ENCODE measurements around the gene FRMD6.

FRMD6 gene

DNA sequence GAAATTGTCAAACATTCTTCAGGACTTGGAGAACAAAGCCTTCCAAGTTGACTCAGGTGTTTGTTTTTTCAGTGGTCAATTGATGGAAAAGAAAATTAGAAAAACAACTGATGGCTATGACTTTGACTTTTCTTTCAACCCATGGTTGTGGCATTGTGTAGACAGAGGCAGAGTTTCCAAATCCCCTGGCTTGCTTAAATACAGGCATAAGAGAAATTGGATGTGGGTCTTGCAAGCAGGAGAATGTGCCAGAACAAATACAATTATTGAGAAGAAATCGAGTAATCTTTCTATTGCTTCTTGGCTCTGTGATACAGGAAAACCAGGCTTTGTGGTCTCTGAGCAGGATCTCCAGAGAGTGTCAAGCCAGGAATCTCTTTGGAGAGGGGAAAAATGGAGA lies 40.9 kb upstream of the FRMD6 start (continued):
- no peak for TF ChIP-seq BACH2 (CRISPR knock-in tag; IDR thresholded peaks at IDR 0.05; ENCODE audit: borderline replicate concordance)
- TF ChIP-seq ARNTL (CRISPR knock-in tag; IDR thresholded peaks at IDR 0.05; ENCODE audit: borderline replicate concordance, low read depth): no peak
- no peak for TF ChIP-seq ESRRG (CRISPR knock-in tag; IDR thresholded peaks at IDR 0.05)
- TF ChIP-seq, protein P1, sequence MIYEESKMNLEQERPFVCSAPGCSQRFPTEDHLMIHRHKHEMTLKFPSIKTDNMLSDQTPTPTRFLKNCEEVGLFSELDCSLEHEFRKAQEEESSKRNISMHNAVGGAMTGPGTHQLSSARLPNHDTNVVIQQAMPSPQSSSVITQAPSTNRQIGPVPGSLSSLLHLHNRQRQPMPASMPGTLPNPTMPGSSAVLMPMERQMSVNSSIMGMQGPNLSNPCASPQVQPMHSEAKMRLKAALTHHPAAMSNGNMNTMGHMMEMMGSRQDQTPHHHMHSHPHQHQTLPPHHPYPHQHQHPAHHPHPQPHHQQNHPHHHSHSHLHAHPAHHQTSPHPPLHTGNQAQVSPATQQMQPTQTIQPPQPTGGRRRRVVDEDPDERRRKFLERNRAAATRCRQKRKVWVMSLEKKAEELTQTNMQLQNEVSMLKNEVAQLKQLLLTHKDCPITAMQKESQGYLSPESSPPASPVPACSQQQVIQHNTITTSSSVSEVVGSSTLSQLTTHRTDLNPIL (CRISPR knock-in tag; IDR thresholded peaks at IDR 0.05; ENCODE audit: low read depth): no peak
- no peak for TF ChIP-seq GLIS3 (CRISPR knock-in tag; IDR thresholded peaks at IDR 0.05)
- TF ChIP-seq ZFP3 (CRISPR knock-in tag; IDR thresholded peaks at IDR 0.05): no peak
- no peak for TF ChIP-seq SNAI2 (CRISPR knock-in tag; IDR thresholded peaks at IDR 0.05)
- TF ChIP-seq ZC3H10 (CRISPR knock-in tag; IDR thresholded peaks at IDR 0.05): no peak
- no peak for TF ChIP-seq ZNF70 (CRISPR knock-in tag; IDR thresholded peaks at IDR 0.05)
- no peak for TF ChIP-seq ZNF565 (CRISPR knock-in tag; conservative IDR thresholded peaks at IDR 0.05; ENCODE audit: low read depth)
- TF ChIP-seq ISL1 (CRISPR knock-in tag; IDR thresholded peaks at IDR 0.05): no peak
- no peak for TF ChIP-seq TOX (CRISPR knock-in tag; IDR thresholded peaks at IDR 0.05; ENCODE audit: borderline replicate concordance)

DNA sequence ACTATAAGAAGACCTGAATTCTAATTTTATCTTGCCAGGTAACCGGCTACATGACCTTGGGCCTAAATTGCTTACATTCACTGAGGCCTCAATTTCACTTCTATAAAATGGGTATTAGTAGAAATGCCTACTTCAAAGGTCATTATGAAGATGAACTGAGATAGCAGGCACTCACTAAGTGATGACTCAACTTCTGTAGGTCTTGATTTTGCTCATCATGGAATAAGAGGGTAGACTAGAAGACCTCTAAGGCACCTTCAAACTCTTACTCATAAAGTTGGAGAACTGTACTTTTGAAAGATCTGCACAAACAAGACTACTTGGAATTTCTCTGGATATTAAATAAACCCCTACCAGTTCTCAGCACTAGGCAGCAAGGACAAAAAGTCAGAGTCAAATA lies 39.3 kb upstream of the FRMD6 start:
- no peak for TF ChIP-seq RARB (CRISPR knock-in tag; IDR thresholded peaks at IDR 0.05)
- TF ChIP-seq TCF4 (CRISPR knock-in tag; IDR thresholded peaks at IDR 0.05; ENCODE audit: borderline replicate concordance): no peak
- TF ChIP-seq ARNTL (CRISPR knock-in tag; IDR thresholded peaks at IDR 0.05; ENCODE audit: borderline replicate concordance, low read depth): no peak
- TF ChIP-seq ZC3H10 (CRISPR knock-in tag; IDR thresholded peaks at IDR 0.05): no peak
- no peak for TF ChIP-seq BACH2 (CRISPR knock-in tag; IDR thresholded peaks at IDR 0.05; ENCODE audit: borderline replicate concordance)
- no peak for TF ChIP-seq ZFP3 (CRISPR knock-in tag; IDR thresholded peaks at IDR 0.05)
- no peak for TF ChIP-seq ZFP30 (CRISPR knock-in tag; IDR thresholded peaks at IDR 0.05)
- no peak for TF ChIP-seq PATZ1 (CRISPR knock-in tag; IDR thresholded peaks at IDR 0.05; ENCODE audit: borderline replicate concordance)
- TF ChIP-seq ZNF565 (CRISPR knock-in tag; conservative IDR thresholded peaks at IDR 0.05; ENCODE audit: low read depth): no peak
- TF ChIP-seq OSR1 (CRISPR knock-in tag; IDR thresholded peaks at IDR 0.05): no peak
- no peak for TF ChIP-seq POU6F1 (CRISPR knock-in tag; IDR thresholded peaks at IDR 0.05; ENCODE audit: borderline replicate concordance, low read depth)
- no peak for TF ChIP-seq GLIS3 (CRISPR knock-in tag; IDR thresholded peaks at IDR 0.05)
- no peak for TF ChIP-seq ZNF8 (CRISPR knock-in tag; IDR thresholded peaks at IDR 0.05)
- TF ChIP-seq ESRRG (CRISPR knock-in tag; IDR thresholded peaks at IDR 0.05): no peak
- TF ChIP-seq, protein P2, sequence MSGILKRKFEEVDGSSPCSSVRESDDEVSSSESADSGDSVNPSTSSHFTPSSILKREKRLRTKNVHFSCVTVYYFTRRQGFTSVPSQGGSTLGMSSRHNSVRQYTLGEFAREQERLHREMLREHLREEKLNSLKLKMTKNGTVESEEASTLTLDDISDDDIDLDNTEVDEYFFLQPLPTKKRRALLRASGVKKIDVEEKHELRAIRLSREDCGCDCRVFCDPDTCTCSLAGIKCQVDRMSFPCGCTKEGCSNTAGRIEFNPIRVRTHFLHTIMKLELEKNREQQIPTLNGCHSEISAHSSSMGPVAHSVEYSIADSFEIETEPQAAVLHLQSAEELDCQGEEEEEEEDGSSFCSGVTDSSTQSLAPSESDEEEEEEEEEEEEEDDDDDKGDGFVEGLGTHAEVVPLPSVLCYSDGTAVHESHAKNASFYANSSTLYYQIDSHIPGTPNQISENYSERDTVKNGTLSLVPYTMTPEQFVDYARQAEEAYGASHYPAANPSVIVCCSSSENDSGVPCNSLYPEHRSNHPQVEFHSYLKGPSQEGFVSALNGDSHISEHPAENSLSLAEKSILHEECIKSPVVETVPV (CRISPR knock-in tag; IDR thresholded peaks at IDR 0.05): no peak
- no peak for TF ChIP-seq PPARA (CRISPR knock-in tag; IDR thresholded peaks at IDR 0.05; ENCODE audit: borderline replicate concordance)
- no peak for TF ChIP-seq ZNF70 (CRISPR knock-in tag; IDR thresholded peaks at IDR 0.05)
- TF ChIP-seq, protein P1 (CRISPR knock-in tag; IDR thresholded peaks at IDR 0.05; ENCODE audit: low read depth): no peak
- no peak for ATAC-seq

GRCh38 chr14:51613416-51613815 lies 38.3 kb upstream of the FRMD6 start:
- ATAC-seq: no peak
- no peak for TF ChIP-seq ZC3H10 (CRISPR knock-in tag; IDR thresholded peaks at IDR 0.05)
- TF ChIP-seq GLIS3 (CRISPR knock-in tag; IDR thresholded peaks at IDR 0.05): no peak
- no peak for TF ChIP-seq OSR1 (CRISPR knock-in tag; IDR thresholded peaks at IDR 0.05)
- TF ChIP-seq TOX (CRISPR knock-in tag; IDR thresholded peaks at IDR 0.05; ENCODE audit: borderline replicate concordance): no peak
- TF ChIP-seq TCF4 (CRISPR knock-in tag; IDR thresholded peaks at IDR 0.05; ENCODE audit: borderline replicate concordance): no peak
- TF ChIP-seq CSDC2 (CRISPR knock-in tag; IDR thresholded peaks at IDR 0.05): no peak
- TF ChIP-seq ISL1 (CRISPR knock-in tag; IDR thresholded peaks at IDR 0.05): no peak
- TF ChIP-seq RARB (CRISPR knock-in tag; IDR thresholded peaks at IDR 0.05): no peak
- no peak for TF ChIP-seq ARNTL (CRISPR knock-in tag; IDR thresholded peaks at IDR 0.05; ENCODE audit: borderline replicate concordance, low read depth)
- no peak for TF ChIP-seq PATZ1 (CRISPR knock-in tag; IDR thresholded peaks at IDR 0.05; ENCODE audit: borderline replicate concordance)
- no peak for TF ChIP-seq PPARA (CRISPR knock-in tag; IDR thresholded peaks at IDR 0.05; ENCODE audit: borderline replicate concordance)
- TF ChIP-seq ESRRG (CRISPR knock-in tag; IDR thresholded peaks at IDR 0.05): no peak
- TF ChIP-seq TSHZ2 (CRISPR knock-in tag; IDR thresholded peaks at IDR 0.05): no peak
- TF ChIP-seq ZNF565 (CRISPR knock-in tag; conservative IDR thresholded peaks at IDR 0.05; ENCODE audit: low read depth): no peak

Measured in SK-N-SH treated with all-trans-retinoic acid at 6 μM for 48 hours (cell line).